HG03442 (cell line): ENCODE results near the gene NOTCH2.
A peak's percentile ranks its signal among the peaks of the same experiment; 100 is the strongest.
"Not testable (repeated sequence)": the region's sequence is repeated elsewhere in the genome, so short reads cannot be mapped to it uniquely, and the experiment has no call there.

Experiments used
- ATAC-seq: cut with Tn5 transposase; IDR thresholded peaks from one replicate; pipeline ENCODE4 v1.9.1; 2021; ENCODE audit warnings: mild to moderate bottlenecking, moderate library complexity; ENCODE audit not compliant: unreplicated experiment

Gene NOTCH2

GRCh38 chr1:120069067-120069919, at the start of gene NOTCH2:
Gene NOTCH2 (minus strand): TSS chr1:120069662. CDS start chr1:120069406, 256 bp downstream.
- ATAC-seq, result not testable (repeated sequence)

GRCh38 chr1:120117371-120118177, 48.1 kb upstream of the NOTCH2 start:
- peak; percentile 77 for ATAC-seq

- ATAC-seq, result not testable (repeated sequence)
These were observed 46.6 kb upstream of the NOTCH2 start for GRCh38 chr1:120116094-120116493.

- not testable (repeated sequence) for ATAC-seq
These were observed 43.7 kb upstream of the NOTCH2 start for GRCh38 chr1:120113134-120113533.

- ATAC-seq, result not testable (repeated sequence)
These were observed 42.8 kb upstream of the NOTCH2 start for GRCh38 chr1:120112212-120112611.

GRCh38 chr1:120111771-120112170, 42.3 kb upstream of the NOTCH2 start:
- not testable (repeated sequence) for ATAC-seq

GRCh38 chr1:120111008-120111407, 41.5 kb upstream of the NOTCH2 start:
- not testable (repeated sequence) for ATAC-seq

- ATAC-seq, result not testable (repeated sequence)
These were observed 40.2 kb upstream of the NOTCH2 start for GRCh38 chr1:120109656-120110055.

- not testable (repeated sequence) for ATAC-seq
These were observed 39.7 kb upstream of the NOTCH2 start for GRCh38 chr1:120109180-120109579.

- not testable (repeated sequence) for ATAC-seq
These were observed 35.8 kb upstream of the NOTCH2 start for GRCh38 chr1:120105288-120105687.

- ATAC-seq, result not testable (repeated sequence)
These were observed 34.3 kb upstream of the NOTCH2 start for GRCh38 chr1:120103768-120104167.

- ATAC-seq, result not testable (repeated sequence)
These were observed 32.1 kb upstream of the NOTCH2 start for GRCh38 chr1:120101593-120101992.

GRCh38 chr1:120100590-120100989, 31.1 kb upstream of the NOTCH2 start:
- not testable (repeated sequence) for ATAC-seq

- not testable (repeated sequence) for ATAC-seq
These were observed 29.7 kb upstream of the NOTCH2 start for GRCh38 chr1:120098986-120099759.

- ATAC-seq, result not testable (repeated sequence)
These were observed 27.6 kb upstream of the NOTCH2 start for GRCh38 chr1:120096981-120097545.

GRCh38 chr1:120093548-120094181, 24.2 kb upstream of the NOTCH2 start:
- not testable (repeated sequence) for ATAC-seq

- not testable (repeated sequence) for ATAC-seq
These were observed 23.1 kb upstream of the NOTCH2 start for GRCh38 chr1:120092232-120093218.

- not testable (repeated sequence) for ATAC-seq
These were observed 21.4 kb upstream of the NOTCH2 start for GRCh38 chr1:120090830-120091229.

- ATAC-seq, result peak; percentile 83
These were observed 18.5 kb upstream of the NOTCH2 start for GRCh38 chr1:120087959-120088358.
